ENCODE data around the gene SERPINA12.

- TF ChIP-seq, protein P1, sequence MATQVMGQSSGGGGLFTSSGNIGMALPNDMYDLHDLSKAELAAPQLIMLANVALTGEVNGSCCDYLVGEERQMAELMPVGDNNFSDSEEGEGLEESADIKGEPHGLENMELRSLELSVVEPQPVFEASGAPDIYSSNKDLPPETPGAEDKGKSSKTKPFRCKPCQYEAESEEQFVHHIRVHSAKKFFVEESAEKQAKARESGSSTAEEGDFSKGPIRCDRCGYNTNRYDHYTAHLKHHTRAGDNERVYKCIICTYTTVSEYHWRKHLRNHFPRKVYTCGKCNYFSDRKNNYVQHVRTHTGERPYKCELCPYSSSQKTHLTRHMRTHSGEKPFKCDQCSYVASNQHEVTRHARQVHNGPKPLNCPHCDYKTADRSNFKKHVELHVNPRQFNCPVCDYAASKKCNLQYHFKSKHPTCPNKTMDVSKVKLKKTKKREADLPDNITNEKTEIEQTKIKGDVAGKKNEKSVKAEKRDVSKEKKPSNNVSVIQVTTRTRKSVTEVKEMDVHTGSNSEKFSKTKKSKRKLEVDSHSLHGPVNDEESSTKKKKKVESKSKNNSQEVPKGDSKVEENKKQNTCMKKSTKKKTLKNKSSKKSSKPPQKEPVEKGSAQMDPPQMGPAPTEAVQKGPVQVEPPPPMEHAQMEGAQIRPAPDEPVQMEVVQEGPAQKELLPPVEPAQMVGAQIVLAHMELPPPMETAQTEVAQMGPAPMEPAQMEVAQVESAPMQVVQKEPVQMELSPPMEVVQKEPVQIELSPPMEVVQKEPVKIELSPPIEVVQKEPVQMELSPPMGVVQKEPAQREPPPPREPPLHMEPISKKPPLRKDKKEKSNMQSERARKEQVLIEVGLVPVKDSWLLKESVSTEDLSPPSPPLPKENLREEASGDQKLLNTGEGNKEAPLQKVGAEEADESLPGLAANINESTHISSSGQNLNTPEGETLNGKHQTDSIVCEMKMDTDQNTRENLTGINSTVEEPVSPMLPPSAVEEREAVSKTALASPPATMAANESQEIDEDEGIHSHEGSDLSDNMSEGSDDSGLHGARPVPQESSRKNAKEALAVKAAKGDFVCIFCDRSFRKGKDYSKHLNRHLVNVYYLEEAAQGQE (IDR thresholded peaks at IDR 0.05; ENCODE audit: insufficient read depth in 1 of 2, low read depth in 2 of 2, low read length in 2 of 2) = no peak
- TF ChIP-seq TAF1 (IDR thresholded peaks at IDR 0.05; ENCODE audit: borderline replicate concordance, insufficient read depth, low read length) = no peak
- no peak for TF ChIP-seq POLR2AphosphoS5 (IDR thresholded peaks at IDR 0.05; ENCODE audit: low read depth, low read length)
- TF ChIP-seq SIN3A (IDR thresholded peaks at IDR 0.05; ENCODE audit: borderline replicate concordance, insufficient read depth, low read length) = no peak
- TF ChIP-seq FOXP2 (optimal IDR thresholded peaks at IDR 0.05; ENCODE audit: borderline replicate concordance, extremely low read depth, extremely low read length, insufficient read depth) = no peak
These were observed 22.4 kb downstream of the SERPINA12 start for GRCh38 chr14:94486883-94487282.
